GM21528 (cell line): ENCODE data around the gene FITM1.

Source experiments
- ATAC-seq: cut with Tn5 transposase; IDR thresholded peaks from one replicate; pipeline ENCODE4 v1.9.1; 2021; ENCODE audit warnings: mild to moderate bottlenecking, moderate library complexity; ENCODE audit not compliant: unreplicated experiment, low FRiP score

The FITM1 gene

DNA sequence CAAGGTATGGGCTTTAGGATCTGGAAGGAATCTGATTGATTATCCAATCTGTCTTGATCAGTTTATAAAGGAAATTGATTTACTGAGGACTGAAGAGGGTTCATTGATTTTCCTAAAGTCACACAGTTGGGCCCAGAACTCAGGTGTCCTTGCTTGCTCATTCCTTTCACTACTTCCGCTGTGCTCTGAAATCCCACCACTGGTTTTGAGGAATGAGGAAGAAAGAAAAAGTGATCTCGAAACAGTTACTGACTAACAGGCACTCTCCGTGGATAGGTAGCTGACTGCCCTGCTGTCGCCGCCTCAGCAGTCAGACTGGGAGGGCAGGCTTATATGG is at the start of gene FITM1:
Gene FITM1 (plus strand): TSS at position 280 of the 337 bp plus-strand sequence. CDS start 905 bp downstream, outside the sequence.
- ATAC-seq, result no peak

GRCh38 chr14:24080888-24081738 is 49.3 kb upstream of the FITM1 start:
- ATAC-seq, result peak; percentile 88

GRCh38 chr14:24081739-24082211 is 48.7 kb upstream of the FITM1 start:
- no peak for ATAC-seq

GRCh38 chr14:24082411-24083080 is 47.9 kb upstream of the FITM1 start:
- no peak for ATAC-seq

- no peak for ATAC-seq
Measured at GRCh38 chr14:24083462-24083861, 47.0 kb upstream of the FITM1 start.

- ATAC-seq, result no peak
Measured at GRCh38 chr14:24084440-24084839, 46.0 kb upstream of the FITM1 start.

DNA sequence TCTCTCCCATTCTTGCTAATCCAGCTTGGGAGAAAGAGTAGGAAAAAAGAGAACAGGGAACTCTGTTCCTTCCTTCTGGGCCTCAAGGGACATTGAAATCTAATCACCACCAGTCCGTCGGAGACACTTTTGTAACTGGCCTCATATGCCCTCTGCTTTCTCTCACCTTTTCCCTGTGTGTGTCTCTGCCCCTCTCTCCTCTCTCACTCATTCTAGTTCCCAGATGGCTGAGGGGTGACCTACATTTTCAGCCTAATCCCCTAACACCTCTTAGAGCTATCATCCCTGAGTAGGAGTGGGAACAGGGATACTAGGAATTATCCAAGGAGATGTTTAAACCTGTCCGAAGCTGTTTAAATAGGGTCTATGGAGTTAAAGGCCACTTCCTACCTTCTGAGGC is 45.2 kb upstream of the FITM1 start:
- ATAC-seq, result no peak

DNA sequence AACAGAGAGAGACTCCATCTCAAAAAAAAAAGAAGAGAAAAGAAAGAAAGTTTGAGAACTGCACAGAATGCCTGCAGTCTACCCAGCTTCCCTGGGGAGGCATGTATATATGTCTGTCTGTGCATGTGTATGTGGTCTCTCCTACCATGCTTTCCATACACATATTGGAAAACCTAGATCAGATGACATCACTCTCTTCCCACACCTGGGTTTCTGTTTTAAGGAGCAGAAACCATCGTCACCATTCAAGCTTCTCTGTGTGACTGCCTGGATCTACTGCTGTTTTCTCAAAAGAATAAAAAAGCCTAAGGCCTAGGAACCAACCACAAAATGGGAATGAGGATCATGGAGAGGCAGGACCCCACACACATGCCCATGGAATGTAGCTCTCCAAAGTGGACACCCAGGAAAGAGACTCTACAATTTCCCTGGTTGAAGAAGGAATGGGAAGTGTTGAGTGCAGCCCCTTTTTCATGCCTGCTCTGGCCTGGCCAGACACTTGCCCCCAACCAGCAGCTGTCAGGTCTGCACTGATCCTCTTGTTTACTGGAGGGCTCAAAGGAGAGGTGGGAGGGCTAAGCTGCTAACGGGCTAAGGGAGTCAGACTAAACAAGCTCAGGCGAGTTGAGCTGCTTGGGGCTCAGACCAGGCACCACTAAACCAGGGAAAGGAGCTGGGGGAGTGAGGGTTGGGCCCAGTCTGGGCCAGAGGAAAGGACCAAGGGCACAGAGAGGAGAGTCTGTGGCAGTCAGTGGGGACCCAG is 44.1 kb upstream of the FITM1 start:
- no peak for ATAC-seq

DNA sequence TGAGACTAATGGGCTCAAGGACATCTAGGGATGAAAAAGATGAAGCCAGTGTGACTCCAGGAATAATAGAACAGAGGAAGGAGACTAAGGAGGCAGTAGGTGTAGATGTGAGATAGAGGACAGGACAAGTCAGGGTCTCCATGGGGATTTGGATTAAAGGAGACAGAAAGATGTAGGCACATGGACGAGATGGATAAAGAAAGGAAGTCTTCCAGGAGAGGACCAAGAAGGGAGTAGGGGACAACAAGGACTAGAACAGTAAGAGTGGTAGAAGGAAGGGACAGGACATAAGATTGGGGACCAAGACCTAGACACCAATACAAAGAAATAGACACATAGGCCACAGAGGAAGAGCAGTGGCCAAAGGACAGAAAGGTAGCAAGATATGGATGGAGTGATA is 43.5 kb upstream of the FITM1 start:
- no peak for ATAC-seq

DNA sequence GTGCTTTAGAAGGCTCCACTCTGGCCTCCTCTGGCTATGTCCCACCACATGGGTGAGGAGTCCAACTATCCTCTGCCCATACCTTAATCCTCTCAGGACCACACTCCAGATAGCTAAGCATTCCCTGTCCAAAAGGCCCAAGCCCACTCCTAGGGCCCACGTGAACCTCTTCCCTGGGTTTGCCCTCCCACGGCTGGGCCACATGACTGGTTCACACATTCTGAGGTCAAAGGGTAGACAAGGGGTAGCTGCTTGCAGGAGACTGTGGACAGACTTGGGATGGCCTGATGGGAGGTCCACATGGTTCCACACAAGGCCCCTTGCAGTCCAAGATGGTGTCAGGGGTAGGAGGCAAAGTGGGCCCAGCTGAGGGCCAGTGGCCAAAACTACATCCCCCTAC is 42.4 kb upstream of the FITM1 start:
- no peak for ATAC-seq

DNA sequence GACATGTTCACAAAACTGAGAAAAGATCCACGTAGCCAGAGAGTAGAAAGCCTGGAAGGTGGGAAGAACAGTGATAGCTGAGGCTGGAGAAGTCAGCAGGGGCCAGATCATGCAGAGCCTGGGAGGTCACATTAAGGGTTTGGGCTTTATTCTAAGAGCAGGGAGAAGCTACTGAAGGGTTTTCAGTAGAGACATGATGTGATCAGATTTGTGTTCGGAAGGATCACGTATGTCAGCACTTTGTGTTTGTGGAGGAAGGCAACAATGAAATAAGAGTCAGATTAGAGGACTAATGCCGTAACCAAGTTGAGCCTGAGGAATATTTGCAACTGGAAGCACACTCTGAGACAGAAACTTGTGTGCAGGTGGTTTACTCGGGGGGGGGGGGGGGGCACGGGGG is 40.6 kb upstream of the FITM1 start:
- ATAC-seq, result no peak

DNA sequence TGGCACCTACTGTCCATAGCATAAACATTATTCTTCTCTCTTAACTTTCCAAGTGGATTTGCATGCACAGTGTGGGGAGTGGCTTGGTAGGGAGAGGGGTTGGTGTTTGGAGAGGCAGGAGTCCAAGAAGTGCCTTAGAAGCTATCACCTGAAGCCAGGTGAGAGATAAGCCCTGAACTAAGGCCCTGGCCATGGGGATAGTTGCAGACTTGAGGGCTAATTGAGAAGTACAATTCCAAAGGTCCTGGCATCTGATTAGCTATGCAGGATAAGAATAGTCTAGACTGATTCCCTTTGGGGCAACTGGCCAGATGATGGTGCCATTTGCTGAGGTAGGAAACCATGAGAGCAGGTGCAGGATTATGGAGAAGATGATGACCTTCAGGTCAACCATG is 38.4 kb upstream of the FITM1 start:
- no peak for ATAC-seq

- ATAC-seq, result no peak
Measured at GRCh38 chr14:24092505-24093206, 37.8 kb upstream of the FITM1 start.

GRCh38 chr14:24093207-24093900 is 37.1 kb upstream of the FITM1 start:
- no peak for ATAC-seq

DNA sequence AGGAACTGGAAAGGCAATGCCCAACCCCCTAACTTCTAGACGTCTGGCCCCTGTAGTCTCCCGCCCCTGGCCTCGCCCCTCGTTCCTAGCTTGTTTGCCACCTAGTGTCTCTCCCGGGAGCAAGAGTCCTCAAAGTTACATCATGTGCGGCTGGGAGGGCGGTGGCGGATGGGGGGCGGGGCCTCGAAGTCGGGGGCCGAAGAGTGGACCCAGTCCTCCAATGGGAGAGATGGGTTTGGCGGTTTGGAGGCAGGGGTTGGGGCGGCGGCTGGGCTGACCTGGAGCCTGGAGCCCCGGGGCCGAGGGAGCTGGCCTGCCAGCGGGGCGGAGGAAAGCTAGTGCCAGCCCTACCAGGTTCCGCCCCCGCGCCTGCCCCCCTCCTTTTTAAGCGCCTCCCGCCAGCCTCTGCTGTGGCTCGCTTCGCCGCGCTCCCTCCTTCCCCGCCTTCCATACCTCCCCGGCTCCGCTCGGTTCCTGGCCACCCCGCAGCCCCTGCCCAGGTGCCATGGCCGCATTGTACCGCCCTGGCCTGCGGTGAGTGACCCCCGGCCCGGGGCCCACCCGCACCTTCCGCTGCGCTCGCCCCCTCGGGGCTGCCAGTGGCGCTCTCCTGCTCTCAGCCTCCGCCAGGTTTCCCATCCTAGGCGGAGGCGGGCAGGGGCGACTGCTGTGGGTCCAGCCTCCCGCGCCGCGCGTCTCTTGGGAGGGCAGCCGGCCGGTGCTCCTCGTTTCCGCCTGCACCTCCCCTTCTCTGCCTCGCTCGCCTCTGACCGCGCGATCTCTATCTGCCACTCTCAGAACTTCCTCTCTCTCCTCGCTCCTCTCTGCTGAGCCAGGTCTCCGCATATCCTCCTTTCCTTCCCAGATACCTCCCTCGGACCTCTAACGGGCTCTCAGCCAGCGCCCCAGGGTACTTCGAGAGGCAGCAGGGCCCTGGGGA is 36.3 kb upstream of the FITM1 start, which contains the start of gene PCK2:
Gene PCK2 (plus strand): TSS at position 411 of the 940 bp plus-strand sequence. CDS start 95 bp downstream, at position 506.
- ATAC-seq, result peak; percentile 51

DNA sequence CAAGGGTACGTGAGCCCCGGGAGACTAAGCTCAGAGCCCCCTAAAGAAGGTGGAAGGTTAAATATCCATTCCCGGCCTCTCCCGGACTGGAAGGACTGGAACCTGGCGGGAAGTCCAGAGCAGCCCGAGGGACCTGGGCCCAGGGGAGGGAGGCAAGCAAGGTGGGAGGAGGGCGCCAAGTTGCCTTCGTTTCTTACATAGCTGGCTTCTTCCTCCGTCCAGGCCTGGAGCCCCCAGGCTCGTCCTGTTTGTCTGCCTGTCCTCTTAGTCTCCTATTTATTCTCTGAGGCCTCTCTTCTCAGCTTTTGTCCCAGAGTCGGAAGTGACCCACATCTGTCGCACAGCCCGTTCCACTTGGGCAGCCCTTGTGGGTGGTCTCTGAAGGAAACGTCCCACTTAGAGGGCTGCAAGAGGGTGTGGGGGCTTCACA is 35.6 kb upstream of the FITM1 start:
- peak; percentile 2 for ATAC-seq

DNA sequence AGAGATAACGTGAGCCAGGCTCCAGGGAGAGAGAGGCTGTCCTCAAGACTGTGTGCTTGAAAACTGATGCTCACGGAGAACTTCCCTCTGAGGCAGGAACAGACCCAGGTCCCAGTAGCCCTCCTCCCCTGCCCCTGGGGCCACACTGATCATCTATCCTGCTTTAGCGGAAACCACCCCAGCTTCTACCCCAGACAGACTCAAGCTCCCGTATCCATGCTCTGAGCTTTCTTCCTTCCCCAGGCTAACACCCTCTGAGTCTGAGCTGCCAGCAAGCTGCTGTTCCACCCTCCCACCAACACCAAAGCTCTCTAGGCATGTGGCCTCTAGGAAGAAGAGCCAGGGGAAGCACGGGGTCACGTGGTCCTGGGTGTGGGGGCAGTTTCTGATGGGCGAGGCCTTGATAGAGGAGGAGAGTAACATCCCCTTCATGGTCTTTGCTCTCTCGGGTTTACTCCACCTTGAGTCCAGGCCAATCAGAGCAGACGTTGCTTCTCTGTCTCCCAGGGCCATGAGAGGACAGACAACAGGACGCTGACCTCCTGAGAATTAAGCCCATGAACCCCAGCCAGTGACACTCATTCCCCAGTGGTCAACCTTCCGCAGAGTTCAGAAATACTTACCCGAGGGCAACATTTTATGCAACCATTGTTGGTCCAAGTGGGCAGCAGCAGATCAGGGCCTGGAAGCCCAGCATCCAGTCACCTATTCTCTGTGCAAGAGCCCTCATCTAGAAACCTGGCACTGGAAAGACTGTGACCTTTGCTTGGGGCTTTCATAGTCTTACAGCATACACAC is 35.0 kb upstream of the FITM1 start:
- ATAC-seq, result peak; percentile 61
